RPMI8226 (cell line): ENCODE measurements around the gene DPP6.

ENCODE experiments used
- DNase-seq: peaks from one replicate; pipeline ENCODE4 v3.0.0-alpha.2; 2015

DPP6 gene

DNA sequence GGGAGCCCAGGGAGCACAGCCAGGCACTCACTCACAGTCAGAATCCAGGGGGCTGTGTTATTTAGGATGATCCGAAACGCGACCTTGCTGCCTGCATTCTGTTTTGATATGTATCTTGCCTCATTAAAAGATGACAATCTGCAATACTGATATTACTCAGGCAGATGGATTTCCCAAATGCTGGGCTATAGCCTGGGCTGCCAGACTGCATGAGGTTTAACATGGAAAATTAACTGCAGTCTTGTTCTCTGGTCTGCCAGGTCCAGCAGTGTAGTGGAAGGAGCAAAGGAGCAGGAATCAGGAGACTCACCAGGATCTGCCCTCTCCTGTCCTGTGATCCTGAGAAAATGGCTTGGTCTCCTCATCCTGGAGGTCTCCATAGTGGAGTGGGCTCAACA lies 692.7 kb downstream of the DPP6 start:
- no peak for DNase-seq

GRCh38 chr7:154746571-154747360 lies 694.6 kb downstream of the DPP6 start:
- no peak for DNase-seq

DNA sequence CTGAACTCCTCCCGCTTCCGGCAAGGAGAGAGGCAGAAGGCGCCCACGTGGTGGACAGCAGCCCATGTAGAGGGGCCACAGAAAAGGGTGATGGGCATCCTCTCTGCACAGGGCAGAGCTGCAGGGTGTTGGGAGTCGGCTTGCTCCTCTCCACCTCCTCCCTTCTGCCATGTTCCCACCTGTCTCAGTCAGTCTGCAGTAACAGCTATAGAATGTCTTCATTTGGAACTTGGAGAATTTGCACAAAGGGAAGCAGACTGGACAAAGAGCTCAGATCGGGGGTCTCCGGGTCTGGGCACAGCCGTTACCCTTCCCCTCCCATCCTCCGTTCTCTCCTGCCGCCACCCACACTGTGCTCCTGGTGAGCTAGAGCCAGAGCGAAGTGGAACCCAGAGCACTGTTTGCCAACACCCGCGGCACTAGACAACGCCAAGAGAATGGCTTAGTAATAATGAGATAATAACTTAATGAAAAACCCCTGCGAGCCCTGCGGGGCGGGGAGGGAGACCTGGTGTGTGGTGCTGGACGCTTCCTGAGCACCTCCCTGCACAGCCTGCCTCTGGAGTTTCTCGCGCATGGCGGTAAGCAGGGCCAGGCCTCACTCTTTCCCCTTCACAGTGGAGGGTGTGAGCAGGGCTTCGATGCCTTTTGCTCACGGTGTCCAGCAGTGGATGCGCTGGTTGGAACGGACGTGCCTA lies 696.0 kb downstream of the DPP6 start:
- DNase-seq, result no peak

DNA sequence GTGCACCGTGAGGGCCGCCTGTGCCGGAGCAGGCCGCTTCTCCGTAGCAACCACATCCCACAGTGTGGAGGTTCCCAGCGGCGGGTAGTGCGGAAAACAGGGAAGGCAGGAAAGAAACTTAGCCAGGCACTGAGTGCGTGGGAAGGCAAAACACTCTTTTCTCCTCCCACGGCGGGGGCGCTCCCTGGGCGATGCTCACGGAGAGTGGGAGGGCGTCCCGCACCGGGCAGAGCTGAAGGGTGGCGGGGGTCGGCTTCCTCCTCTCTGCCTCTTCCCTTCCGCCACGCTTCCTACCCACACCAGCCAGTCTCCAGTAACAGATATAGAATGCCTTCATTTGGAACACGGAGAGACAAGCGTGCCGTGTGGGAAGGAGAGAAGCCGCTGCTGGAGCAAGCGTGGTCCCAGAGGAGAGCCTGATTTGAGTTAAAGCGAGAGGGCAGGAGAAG lies 698.2 kb downstream of the DPP6 start:
- no peak for DNase-seq

- DNase-seq, result no peak
Observed at GRCh38 chr7:154753226-154753625, 701.0 kb downstream of the DPP6 start.

- DNase-seq, result no peak
Observed at GRCh38 chr7:154757756-154758155, 705.6 kb downstream of the DPP6 start.

DNA sequence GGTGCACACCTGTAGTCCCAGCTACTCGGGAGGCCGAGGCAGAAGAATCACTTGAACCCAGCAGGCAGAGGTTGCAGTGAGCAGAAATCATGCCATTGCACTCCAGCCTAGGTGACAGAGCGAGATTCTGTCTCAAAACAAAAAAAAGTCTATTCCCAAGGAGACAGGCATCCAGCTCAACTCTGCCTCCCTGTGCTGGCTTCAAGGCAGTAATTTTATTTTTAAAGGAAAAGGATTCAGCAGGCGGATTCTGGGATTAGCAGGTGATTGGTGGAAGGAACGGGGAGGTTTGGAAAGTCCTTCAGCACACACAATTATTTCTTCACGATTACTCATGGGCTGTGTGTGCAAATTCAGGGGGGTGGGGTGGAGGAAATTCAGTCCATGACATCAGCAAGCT lies 707.8 kb downstream of the DPP6 start:
- DNase-seq, result no peak

DNA sequence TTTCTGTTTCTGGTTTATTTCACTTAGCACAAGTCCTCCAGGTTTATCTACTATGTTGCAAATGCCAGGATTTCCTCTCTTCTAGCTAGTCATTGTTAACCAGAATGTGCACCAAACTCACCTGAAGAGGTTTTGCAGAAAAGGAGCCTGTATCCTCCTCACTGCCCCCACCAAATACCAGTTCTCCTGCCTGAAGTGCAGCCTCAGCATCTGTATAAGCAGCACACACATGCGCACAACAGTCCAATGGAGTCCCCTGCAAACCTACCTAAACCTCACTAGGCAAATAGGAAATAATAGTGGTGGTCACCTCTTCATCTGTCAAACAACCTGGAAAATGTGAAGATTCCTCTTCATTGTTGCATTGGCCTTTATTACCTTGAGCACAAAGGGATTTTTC lies 712.9 kb downstream of the DPP6 start:
- peak; percentile 29 for DNase-seq

DNA sequence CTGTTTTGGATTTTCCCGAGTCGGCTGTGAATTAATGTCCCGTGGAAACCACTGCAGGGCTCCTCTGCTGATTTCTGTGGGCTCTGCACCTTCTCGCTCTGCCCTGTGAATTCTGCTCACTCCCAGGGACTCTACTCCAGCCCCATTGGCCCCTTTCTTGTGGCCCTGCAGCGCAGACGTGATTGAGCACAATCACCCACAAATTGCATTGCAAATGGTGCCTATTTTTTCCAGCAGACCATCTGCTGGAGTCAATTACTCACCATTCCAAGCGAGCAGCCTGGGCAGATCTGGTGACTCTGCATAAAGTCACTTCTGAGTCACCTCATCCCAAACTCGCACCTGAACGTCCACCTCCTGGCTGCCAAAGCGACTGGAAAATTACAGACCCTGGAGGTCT lies 714.9 kb downstream of the DPP6 start:
- peak; percentile 59 for DNase-seq

DNA sequence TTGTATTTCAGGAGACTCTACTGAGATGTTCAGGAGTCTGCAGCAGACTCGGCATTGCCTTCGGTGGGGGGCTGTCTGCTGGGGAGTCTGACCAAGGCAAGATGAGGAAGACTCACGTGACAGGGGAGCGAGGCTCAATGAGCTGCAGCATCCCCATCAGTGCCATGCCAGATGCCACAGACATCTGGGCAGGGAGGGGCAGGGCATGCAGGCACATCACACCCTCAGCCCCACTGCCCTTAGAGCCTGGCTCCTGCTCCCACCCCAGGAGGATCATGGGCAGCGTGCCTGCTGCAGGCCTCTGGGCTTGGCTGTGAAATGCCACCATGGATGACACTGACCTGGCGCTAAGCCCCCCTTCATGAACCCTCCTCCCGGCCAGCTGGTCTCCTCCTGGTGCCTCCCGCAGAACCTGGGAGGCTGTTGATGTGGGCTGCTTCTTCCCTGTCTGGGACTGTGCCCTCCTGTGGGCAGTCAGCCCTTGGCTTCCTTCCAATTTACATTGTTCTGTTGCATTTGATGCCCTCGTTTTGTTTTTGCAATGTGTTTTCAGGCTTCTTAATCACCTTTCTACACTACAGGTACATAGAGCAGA lies 715.7 kb downstream of the DPP6 start:
- peak; percentile 41 for DNase-seq

DNA sequence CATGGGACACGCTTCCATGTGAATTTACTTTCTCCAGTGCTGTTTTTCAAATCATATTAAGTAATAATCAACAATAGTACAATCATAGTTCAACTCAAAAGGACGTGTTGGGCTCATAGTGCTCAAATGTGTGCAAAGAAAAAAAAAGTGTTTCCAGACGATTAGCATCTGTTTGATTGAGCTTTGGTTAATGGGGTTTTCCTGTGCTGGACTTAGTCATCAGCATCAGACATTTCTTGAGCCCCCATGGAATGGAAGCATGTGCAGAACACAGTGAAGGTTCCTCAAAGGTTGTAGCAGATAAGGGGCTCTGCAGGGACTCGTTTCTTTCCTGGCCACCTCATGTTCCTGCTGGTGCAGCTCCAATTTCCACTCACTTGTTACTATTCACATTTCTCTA lies 716.8 kb downstream of the DPP6 start:
- DNase-seq, result no peak

- DNase-seq, result no peak
Observed at GRCh38 chr7:154769527-154769926, 717.3 kb downstream of the DPP6 start.

GRCh38 chr7:154770361-154770760 lies 718.2 kb downstream of the DPP6 start:
- DNase-seq, result no peak

DNA sequence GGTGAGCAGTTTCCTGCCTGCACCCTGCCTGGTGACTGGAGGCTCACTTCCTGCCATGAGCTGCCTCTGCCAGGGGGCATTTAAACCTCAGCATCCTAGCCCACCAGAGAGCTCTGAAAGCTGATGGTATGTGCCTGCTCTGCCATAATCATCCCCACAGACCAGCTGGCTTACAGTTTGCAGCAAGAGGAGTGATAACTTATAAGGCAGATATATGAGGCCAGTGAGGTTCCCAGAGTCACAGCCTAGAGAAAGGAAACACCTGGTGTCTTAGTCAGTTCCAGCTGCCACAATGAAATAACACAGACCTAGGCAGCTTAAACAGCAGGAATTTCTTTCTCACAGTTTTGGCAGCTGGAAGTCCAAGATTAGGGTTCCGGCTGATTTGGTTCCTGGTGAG lies 718.8 kb downstream of the DPP6 start:
- peak; percentile 50 for DNase-seq

- DNase-seq, result no peak
Observed at GRCh38 chr7:154774303-154774969, 722.2 kb downstream of the DPP6 start.

GRCh38 chr7:154775681-154776080 lies 723.5 kb downstream of the DPP6 start:
- DNase-seq, result no peak

DNA sequence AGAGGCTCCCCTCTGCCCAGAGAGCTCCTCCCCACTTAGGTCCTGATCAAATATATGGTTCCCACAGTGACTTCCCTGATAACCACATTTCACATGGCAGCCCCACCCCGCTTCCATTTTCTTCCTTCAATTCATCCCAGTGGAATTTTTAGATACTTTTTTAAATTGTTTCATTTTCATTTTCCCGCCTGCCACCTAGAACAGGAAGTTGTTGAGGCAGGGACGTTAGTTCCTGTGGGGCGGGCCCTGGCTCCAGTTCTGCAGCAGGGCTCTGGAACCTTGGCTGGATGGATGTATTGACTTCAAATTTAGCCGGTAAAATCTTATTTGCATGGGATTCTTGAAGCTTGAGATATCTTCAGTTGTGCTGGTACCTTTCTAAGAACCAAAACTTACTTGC lies 724.2 kb downstream of the DPP6 start:
- no peak for DNase-seq

DNA sequence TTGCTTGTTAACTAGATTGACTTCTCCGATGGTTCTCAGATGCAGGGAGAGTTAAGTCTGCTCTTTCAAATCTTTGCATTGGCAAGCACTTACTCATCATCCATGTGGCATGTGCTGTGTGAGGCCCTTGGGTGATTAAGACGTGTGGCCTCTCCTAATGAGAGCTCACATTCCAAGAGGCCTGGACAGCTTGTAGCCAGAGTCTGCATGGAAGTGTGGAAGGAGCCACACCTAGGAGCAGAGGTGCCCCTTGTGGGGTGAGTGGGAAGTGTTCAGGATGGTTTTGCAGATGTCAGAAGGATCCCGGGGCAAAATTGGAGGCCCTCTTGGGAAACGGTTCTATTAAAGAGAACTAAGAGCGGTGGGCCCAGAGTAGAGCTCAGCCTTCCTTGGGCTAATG lies 724.8 kb downstream of the DPP6 start:
- DNase-seq, result no peak

DNA sequence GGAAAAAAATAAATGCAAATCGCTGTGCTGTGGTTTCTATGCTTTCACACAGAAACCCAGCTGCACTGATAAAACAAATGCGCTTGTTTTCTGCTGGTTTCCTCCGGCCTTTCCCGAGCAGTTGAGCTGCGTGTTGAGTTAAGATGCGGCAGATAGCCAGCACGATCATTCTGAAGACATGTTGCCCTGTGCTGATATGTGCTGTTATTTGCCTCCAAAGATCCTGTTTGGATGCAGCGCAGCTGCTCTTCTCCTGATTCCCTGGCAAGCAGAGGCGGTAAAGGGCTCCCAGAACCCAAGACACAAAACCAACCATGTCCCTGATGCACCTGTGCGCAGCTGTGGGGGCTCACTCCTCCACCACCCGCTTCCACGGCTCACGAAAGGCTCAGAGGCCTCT lies 725.3 kb downstream of the DPP6 start:
- DNase-seq, result peak; percentile 41

DNA sequence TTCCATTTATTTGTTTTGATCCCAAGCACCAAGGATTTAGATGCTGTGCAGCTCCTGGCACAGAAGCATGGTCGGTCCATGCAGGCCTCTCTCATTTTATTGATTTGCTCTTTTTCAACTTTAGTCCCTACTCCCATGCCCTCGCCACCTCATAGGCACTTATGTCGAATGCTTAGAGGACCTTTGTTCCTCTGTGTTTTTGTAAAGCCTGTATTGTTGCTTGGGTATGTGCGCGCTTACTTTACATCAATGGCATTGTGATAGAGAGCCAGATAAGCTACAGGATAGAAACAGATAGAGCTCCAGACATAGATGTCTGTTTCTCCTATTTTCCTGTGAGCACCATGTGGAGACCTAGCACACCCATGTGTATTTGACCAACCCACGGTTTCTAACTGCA lies 725.7 kb downstream of the DPP6 start:
- DNase-seq, result no peak

GRCh38 chr7:154781369-154782303 lies 729.4 kb downstream of the DPP6 start:
- DNase-seq, result no peak

DNA sequence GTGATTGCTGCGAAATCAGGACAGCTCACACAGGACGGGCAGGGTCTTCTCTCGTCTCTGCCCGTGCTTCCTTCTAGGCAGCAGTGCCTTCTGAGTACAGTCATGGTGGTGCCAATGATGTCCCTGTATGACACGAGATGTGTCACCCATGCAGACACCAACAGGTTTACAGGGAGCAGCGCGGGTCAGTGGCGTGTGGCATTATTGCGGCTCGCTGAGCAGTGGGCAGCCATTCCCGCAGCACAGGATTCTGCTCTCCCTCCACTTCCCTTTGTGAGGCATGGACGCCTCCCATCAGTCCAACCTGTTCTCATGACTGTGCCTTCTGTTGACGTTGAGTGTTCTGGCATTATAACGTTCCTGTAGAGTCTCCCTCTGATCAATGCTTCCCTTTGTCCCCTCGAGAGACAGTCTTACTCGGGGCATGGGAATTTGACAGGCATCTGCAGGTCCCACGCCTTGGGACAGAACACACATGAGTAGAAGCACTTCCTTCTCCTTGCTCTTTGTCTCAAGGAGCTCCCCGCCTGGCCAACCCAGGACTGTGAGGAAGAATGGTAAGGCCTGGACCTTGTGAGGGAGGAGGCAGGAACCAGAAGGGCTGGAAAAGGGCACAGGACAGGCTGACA lies 731.2 kb downstream of the DPP6 start:
- no peak for DNase-seq
